Activated CD8-positive, alpha-beta memory T cell treated with anti-CD3 and anti-CD28 coated beads for 4 hours (primary cell): Measurements from ENCODE around the gene SCARB1.

Source experiments
- DNase-seq, 2 donors: peaks; one replicate each; pipeline ENCODE4 v3.0.0-alpha.2; 2020; ENCODE audit warnings: low read depth in 2 of 2

SCARB1 gene

GRCh38 chr12:124862768-124863415 lies 772 bp downstream of the SCARB1 start:
- DNase-seq, result no peak

- no peak for DNase-seq
Measured at GRCh38 chr12:124861898-124862676, 1.6 kb downstream of the SCARB1 start.

GRCh38 chr12:124861492-124861891 lies 2.2 kb downstream of the SCARB1 start:
- no peak for DNase-seq

GRCh38 chr12:124857921-124858461 lies 5.7 kb downstream of the SCARB1 start:
- no peak for DNase-seq

- no peak for DNase-seq
Measured at GRCh38 chr12:124856842-124857178, 6.9 kb downstream of the SCARB1 start.

GRCh38 chr12:124856132-124856841 lies 7.4 kb downstream of the SCARB1 start:
- no peak for DNase-seq

- no peak for DNase-seq
Measured at GRCh38 chr12:124855275-124855957, 8.2 kb downstream of the SCARB1 start.

- DNase-seq, result no peak
Measured at GRCh38 chr12:124854637-124855184, 9.0 kb downstream of the SCARB1 start.

GRCh38 chr12:124853781-124854636 lies 9.7 kb downstream of the SCARB1 start:
- DNase-seq, result no peak

GRCh38 chr12:124852911-124853427 lies 10.7 kb downstream of the SCARB1 start:
- DNase-seq, result no peak

GRCh38 chr12:124852329-124852831 lies 11.3 kb downstream of the SCARB1 start:
- DNase-seq, result no peak

- DNase-seq, result no peak
Measured at GRCh38 chr12:124851342-124851741, 12.3 kb downstream of the SCARB1 start.

- no peak for DNase-seq
Measured at GRCh38 chr12:124849382-124849781, 14.3 kb downstream of the SCARB1 start.

- DNase-seq, result no peak
Measured at GRCh38 chr12:124848621-124849380, 14.9 kb downstream of the SCARB1 start.

GRCh38 chr12:124847113-124848074 lies 16.3 kb downstream of the SCARB1 start:
- no peak for DNase-seq

GRCh38 chr12:124844411-124845397 lies 19.0 kb downstream of the SCARB1 start:
- DNase-seq, result no peak
